Activated T-helper 1 cell treated with Interleukin-2 at 50 U/mL for 16 hours (primary cell): ENCODE results near the gene STX19.

Source experiments
- DNase-seq: peaks from one replicate; pipeline ENCODE4 v3.0.0-alpha.2; 2020; ENCODE audit warnings: low read depth

STX19 gene

DNA sequence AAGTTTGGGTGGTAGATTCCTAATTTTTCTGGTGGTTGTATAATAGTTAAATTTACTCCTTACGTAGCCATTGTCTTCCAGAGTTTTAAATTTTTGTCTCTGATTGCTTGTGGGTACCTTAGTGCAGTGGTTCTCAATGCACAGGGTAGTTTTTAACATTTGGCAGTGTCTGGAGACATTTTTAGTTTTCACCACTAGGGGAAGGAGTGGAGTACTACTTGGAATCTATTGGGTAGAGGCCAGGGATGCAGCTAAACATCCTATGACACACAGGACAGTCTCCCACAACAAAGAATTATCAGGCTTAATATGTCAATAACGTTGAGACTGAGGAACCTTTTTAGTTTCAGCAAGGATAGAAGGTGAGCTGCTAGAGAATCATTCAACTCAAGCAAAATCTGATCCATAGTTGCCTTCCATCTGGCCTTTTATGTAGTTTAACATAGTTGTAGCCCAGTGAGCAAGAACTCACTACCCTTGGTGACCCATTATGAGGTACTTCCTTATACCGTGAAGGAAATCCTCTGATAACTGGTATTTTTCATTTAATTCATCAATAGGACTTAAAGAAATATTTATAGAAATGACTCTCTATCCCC lies 8.6 kb upstream of the STX19 start:
- DNase-seq = no peak

DNA sequence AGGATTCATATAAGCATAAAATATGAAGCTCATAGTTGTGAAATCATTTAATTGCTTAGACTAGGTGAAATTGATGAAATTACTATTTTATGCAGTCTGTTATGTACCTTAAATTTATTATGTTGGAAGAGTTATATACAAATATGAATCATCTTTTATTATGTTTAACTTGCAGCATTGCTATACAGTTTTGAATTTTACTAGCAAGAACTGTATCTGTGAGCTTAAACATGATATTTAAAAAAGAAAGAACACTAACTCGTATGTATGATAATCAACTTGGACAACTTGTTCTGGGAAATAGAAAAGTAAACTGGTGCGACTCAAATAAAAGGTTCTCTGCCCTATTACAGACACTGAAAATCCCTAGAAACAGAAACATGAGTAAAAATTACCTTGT lies 1.8 kb downstream of the STX19 start:
- no peak for DNase-seq

DNA sequence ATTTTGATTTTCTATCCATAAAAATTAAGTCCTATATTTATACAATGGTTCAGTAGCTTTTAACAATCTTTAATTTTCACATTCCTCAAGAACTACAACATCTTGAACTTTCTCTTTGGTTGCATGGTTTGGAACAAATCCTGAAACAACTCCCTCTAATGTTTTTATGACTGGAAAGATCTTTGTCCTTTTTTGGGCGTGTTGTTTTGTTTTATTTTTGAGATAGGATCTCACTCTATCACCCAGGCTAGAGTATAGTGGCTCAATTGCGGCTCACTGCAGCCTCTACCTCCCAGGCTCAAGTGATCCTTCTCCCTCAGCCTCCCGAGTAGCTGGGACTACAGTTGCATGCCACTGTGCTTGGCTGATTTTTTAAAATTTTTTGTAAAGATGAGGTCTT lies 4.0 kb downstream of the STX19 start:
- DNase-seq = no peak

DNA sequence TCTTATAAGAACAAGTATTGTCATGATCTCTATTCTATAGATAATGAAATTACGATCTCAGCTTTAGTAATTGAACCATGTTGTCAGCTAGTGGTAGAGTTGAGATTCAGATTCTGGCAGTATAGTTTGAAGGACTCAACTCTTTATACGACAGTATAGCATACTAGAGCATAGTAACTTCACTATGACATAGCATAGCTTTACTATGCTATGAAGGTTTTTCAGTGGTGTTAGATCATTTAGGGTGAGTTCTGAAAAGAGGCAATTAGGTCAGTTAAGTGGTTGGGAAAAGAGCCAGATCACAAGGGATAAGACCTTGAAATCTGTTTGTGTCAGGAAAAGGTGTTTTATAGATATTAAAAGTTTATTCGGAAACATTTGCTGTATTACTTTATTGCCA lies 8.1 kb downstream of the STX19 start:
- no peak for DNase-seq

DNA sequence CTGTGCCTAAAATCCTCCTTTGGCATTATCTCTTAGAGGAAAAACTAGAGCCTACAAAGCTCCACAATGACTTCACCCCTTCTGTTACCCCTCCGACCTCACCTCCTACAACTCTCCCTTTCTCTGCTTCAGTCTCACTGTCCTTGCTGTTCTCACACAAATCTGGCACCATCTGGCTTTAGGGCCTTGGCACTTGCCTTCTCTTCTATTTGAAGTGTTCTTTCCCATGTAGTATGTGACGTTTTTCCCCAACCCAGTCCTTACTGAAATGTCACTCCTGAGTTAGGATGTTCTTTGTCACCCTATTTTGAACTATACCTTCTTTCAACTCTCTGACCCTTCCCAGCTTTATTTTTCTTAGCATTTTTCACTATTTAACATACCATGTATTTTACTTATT lies 8.7 kb downstream of the STX19 start:
- no peak for DNase-seq

DNA sequence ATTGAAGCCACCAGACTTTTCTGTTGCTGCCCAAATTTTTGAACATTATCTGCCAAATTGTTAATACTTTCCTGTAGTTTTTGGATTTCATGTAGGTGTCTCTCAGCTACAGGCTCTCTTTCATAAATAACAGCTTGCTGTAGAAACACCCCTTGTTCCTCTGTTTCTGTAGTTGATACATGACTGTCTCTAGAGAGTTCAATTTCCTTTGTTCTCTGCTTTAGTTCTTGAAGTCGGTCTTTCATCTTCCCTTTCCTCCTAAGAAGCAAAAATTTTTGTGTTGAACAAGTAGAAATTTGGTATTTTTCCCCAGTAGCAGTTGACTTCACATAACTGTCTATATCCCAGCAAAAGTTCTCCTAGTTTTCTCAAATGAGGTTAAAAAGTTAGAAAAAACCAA lies 13.4 kb downstream of the STX19 start:
- DNase-seq = no peak

DNA sequence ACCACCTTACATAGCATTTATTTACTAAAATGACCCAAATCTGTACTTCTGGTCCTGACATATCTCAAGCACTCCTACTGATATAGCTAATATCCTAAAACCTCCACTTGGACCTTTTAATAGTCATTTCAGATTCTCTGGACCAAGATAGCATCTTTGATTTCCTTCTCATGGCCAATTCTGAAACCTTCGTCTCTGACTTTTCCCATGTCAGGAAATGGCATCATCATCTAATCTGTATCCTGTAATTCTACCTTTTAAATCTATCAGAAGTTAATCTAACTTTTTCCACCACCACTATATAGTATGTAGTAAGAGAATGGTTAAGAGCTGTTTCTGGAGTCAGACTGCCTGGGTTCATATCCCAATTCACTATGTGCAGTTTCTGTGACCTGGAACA lies 16.2 kb downstream of the STX19 start:
- no peak for DNase-seq

DNA sequence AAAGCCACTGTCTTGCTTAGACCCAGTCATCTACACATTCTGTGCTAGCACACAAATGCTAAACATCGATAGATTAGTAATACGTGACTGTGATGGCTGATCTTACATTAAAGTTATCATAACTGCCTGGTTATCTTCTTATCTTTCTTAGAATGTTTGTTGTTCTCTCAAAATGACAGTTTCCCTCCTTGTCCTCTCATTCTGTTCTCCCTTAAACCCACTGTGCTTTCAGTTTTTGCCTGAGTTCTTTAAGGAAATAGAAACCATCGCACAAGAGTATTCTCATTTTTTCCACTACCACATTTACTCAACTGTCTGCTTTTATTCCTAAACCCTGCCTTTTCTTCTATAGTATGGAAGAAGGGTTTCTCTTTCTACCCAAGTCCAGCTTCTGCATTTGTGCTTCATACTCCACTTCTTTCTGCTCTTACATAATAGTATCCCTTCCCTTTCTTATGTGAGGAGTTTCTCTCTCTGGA lies 17.1 kb downstream of the STX19 start:
- DNase-seq = no peak

DNA sequence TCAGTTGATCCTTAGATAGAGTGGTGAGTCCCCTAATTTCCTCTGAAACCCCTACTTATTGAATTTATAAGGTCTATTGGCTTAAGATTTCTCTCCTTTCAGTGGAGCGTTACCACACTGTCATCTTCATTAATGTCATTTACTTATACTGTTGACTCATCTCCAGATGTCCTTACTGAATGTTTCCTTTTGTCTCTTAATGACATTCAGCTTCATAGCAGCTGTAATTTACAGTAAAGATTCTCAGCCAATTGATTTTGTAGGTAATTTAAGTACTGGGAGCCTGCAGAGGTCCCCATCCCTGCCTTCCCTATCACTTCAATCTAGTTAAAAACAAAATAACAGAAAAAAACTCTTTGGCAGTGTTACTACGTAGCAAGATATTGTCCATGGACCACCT lies 18.8 kb downstream of the STX19 start:
- no peak for DNase-seq

DNA sequence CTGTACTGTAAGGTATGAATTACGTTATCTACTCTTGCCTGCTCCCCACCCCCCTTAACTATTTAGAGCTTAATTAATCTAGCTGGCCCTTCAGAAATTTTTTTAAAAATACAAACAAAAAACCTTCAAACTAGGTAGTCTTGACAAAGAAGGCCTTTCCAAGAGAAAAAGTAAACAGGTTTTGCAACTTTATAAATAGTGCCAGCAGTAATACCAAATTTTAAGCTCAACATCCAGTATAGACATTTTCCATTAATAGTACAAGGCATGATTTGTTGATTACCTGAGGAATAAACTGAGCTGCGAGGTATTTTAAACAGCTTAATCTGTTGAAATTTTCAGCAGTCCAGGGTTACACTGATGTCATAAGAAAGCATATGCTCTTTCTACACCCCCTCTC lies 20.1 kb downstream of the STX19 start:
- DNase-seq = no peak

DNA sequence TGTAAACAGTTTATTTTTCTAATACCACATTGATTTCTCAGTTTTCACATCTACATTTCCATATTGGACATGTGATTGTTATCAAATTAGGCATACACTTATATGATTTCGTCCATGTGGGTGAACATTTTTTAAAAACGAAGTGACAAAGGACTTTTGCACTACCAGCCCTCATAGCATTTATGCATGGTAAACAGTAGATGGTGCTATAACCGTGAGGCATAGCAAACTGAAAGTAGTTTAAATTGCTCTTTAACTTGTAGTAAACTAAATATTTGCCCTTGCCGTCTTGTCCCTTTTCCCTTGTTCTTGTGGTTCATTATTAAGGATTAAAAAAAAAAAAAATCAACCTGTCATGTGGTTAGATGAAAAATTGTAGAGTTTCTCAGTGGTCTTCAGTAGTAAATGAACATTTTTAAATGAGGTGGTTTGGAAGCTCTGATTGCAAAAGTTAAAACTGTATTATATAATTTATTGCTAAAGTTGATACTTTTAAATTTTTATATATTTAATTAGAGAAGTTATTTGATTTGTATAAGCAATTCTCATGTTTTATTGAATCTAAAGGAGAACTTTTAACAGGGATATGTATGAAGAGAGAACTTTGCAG lies 24.0 kb downstream of the STX19 start:
- DNase-seq = no peak

DNA sequence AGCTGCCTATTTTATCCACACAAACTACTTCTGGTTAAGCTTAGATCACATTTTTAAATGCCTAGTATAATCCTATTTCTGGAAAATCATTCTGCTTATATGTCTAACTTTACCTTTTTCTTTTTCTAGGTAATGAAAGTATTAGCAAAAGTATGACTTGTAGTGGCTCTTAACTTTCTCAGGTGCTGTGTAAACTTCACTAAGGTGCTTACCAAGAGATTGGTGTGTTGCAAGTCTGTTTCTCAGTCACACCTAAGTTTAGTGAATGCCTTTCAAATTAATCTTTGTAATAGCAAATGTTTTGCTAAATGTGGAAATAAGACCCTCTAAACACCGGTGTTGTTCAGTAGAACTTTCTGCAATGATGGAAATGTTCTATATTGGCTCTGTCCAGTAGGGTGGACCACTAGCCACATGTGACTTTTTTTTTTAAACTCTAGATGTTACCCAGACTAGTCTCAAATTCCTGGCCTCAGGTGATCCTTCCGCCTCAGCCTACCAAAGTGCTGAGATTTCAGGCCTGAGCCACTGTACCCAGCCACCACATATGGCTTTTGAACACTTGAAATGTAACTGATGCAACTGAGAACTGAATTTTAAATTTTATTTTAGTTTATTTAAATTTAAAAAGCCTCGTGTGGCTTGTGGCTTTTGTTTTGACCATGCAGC lies 26.4 kb downstream of the STX19 start:
- no peak for DNase-seq

DNA sequence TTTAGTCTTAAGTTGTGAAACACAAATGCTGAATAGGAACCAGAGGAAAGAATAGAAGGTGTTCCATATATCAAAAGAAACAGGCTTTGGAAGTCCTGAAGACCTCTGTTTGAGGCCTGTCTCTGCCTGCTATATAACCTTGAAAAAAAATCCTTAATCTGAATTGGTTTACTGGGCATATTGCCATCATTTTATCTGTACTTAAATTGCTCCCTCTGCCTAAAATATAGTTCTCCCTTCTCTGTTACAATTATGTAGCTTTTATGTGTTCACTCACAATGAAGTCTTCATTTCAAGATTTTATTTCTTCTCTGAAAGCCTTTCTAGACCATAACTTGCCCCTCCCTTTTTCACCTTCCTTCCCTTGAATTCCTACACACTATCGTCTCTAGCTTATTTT lies 27.2 kb downstream of the STX19 start:
- no peak for DNase-seq

DNA sequence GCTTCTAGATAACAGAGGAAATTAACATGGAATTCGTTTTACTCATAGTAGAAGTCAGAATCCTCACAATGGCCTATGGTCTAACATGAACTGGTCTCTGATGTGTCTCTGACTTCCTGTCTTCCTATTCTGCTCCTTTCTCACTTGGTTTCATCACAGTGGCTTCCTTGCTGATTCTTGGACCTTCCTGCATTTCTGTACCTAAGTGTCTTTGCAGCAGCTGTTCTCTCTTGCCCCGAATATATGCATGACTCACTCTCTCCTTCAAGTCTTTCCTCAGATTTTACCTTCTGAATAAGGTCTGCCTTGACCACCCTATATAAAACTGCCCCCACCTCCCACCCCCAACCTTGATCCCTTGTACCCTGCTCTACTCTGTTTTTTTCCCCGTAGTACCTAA lies 34.3 kb downstream of the STX19 start:
- DNase-seq = no peak

DNA sequence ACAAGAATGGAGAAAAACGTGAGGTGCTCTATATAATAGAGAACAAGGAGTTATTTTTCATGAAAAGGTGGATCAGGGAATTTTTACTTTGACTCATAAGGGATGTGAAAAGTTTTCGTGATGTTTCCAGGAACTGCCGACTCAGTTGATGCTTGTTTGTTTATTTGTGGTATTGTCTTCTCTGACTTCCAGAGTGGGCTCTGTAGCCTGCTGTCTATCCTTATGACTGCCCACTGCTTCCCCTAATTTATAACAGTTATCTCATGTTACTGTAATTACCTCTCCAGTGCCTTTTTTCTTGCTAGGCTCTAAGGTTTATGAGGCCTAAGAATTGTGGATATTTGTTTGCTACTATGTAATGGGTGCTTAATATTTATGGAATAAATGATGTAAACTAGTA lies 36.2 kb downstream of the STX19 start:
- no peak for DNase-seq

DNA sequence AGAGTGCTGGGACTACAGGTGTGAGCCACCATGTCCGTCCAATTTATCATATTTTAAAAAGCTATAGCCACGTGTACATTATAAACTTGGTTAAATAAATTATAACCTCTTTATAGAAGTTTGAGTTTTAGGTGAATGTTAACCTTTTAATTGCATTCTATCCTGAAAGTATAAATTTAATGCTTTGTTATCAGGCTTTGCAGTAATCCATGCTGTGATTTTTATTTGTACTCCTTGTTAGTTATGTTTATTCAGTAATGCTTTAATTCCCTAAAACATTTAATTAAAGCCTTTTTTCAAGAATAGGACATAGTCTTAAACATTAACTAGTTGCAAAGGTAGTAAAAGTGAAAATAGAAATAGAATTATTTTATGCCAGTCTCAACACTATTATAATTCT lies 36.8 kb downstream of the STX19 start:
- no peak for DNase-seq

DNA sequence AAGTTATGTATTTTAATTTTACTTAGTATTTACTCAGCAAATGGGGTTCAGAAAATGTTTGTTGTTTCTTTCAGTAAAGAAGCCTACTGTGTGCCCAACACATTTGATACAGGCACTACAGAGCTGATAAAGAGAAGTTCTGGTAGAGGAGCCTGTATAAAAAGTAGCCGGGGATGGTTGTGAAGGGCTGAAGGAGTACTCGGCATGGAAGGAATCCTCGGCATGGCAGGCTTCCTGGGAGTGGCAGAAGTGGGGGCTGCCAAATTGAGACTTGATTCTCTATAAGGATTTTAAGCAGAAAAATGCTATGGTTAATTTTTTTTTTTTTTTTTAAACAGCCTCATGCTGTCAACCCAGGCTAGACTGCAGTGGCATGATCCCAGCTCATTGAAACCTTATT lies 39.2 kb downstream of the STX19 start:
- DNase-seq = no peak

DNA sequence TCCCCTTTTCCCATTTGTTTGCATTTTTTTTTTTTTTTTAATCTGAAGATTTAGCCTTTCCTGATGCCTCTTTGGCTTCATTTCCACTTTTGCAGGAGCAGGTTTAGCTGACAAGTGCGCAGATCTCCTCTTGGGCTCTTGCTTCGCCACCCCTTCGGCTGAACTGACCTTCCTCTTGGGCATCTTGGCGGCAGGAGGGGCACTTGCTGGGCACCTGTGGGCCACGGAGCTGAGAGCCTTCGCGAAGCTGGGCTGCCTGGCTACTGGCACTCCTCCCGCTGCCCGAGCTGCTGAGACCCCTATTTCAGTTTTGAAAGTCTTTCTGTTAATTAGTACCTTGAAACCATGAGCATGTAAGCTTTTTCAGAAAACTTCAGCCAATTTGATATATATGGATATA lies 39.6 kb downstream of the STX19 start:
- no peak for DNase-seq

DNA sequence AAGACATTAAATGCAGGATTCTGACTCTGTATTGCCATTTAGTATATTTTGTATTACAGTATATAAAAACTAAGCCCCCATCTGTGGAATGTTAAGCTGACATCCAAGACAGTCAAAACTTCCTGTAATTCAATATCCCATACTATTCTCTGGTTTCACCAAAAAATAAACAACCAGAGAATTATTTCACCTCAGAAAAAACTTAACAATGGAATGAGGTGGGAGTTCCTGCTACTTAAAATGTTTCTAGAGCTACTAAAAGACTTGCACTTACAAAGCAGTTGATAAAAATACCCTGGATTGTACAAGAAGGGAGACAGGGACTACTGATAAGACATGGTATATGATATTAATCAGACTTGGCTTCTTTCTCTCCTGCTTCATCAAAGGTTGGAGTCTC lies 40.1 kb downstream of the STX19 start:
- no peak for DNase-seq

DNA sequence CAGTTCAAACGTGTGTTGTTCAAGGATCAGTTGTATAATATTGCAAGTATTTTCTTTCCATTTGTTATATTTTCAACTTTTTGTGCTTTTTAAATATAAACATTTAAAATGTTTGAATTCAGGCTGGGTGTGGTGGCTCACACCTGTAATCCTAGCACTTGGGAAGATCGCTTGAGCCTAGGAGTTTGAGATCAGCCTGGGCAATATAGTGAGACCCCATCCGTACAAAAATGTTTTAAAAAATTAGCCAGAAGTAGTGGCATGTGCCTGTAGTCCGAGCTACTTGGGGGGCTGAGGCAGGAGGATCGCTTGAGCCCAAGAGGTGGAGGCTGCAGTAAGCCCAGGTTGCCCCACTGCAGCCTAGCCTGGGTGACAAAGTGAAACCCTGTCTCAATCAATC lies 43.8 kb downstream of the STX19 start:
- no peak for DNase-seq

DNA sequence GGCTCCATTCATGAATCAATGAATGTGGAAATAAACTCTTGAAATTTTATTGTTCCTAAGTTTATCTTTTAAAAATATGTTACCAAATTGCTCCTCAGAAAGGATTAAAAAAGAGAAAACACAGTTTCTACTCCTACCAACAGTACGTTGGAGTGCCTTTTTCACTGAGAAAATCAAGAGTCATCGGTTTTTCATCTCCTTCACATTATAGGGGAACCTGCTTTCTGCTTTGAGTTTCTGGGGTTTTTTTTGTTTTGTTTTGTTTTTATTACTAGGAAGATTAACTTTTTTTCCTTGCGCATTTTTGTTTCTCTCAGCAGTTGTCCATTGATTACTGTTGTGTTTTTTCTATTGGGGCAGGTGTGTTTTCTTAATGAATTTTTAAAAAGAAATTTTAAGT lies 45.0 kb downstream of the STX19 start:
- DNase-seq = no peak

DNA sequence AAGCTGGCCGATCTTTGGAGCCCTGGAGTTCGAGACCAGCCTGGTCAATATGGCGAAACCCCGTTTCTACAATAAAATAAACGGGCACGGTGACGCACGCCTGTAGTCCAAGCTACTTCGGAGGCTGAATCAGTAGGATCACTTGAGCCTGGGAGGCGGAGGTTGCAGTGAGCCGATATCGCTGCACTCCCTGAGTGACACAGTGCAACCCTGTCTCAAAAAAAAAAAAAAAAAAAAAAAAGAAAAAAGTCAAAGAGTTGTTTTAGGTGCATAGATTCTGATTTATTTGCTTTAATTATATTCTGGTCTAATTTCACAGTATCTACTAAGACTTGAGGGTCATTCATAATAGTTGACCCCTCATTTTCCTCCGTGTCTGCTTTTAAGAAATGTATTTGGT lies 46.7 kb downstream of the STX19 start:
- DNase-seq = no peak

DNA sequence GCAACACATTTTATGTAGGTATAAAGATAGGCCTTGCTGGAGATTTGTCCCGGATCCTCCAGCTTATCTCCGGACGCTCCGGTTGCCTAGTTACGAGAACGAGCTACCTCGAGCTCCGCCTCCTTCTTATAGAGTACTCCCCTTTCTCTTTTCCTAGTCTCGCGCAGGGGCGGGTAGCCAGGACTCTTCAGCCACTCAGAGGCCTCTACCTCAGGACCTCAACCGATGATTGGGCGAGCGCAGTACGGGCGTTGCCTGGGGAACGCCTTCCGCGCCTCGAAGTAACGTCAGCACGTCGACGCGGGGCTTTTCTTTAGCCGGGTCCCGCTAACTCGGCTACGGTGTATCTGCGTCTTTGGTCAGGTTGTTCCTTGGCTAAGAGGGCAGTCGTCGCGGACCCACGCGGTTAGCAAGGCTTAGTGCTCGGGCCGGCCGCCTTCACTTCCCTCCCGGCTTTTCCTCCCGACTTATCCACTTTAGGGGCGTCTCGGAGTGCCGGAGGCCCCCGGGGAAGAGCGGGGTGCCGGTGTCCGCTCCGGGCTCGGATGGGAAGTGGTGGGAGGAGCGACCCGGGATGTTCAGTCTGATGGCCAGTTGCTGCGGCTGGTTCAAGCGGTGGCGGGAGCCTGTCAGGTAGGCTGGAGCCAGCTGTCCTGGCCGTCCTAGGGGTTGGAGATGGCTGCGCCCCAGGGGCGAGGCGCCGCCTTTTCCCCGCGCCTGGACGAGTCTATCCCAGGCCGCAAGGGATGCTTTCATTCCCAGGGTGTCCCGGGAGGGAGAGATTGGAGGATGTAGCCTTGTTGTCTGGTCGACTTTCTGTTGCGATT lies 48.3 kb downstream of the STX19 start, which contains the start of gene ARL13B:
Gene ARL13B (plus strand): TSS at position 306 of the 827 bp plus-strand sequence. CDS start 269 bp downstream, at position 575.
- DNase-seq = peak; percentile 87
